GM23248 (cell line): ENCODE measurements around the gene PDE4C.

Experiments used
- EZH2 ChIP-seq: fragments of 200-600 bp; sonication (generic); IDR thresholded peaks from 2 replicates; pipeline ENCODE4 v1.6.1; 2018; ENCODE audit warnings: antibody characterized with exemption, mild to moderate bottlenecking; ENCODE audit not compliant: insufficient read depth, poor library complexity, severe bottlenecking
- EZH2phosphoT487 ChIP-seq: fragments of 200-600 bp; sonication (generic); IDR thresholded peaks from 2 replicates; pipeline ENCODE4 v1.6.1; 2018; ENCODE audit warnings: antibody characterized with exemption, moderate library complexity, mild to moderate bottlenecking, low read depth; ENCODE audit not compliant: insufficient read depth

GRCh38 chr19:18192673-18193387, 33.4 kb downstream of the PDE4C start, which contains the start of gene MPV17L2:
- TF ChIP-seq EZH2phosphoT487 (no peak), EZH2 (no peak)
